Vagina (tissue), 2 donors: ENCODE measurements around the gene ZBTB45. TPM values are rescaled to one million over a fixed set of nuclear protein-coding genes. Genes with fewer than 3 reads are reported as not detected.

Experiments
- DNase-seq, 2 donors: peaks; one replicate each; pipeline ENCODE4 v3.0.0-alpha.2; 2017; ENCODE audit errors: extremely low spot score in 2 of 2
- H3K27ac ChIP-seq: fragments of 200-600 bp; sonication (generic); one replicate; pipeline ENCODE4 v1.5.1; 2019
- H3K27me3 ChIP-seq: fragments of 200-600 bp; sonication (generic); one replicate; pipeline ENCODE4 v1.5.1; 2019
- H3K36me3 ChIP-seq, 2 donors: fragments of 200-600 bp; sonication (generic); one replicate each; pipeline ENCODE4 v1.5.1; 2017 to 2019
- H3K4me1 ChIP-seq: fragments of 200-600 bp; sonication (generic); one replicate; pipeline ENCODE4 v1.5.1; 2019
- H3K4me3 ChIP-seq, 2 donors: fragments of 200-600 bp; sonication (generic); 1 replicate in 1 of 2; 2 replicates in 1 of 2; pipeline ENCODE4 v1.5.1; 2016 to 2019
- H3K9me3 ChIP-seq: fragments of 200-600 bp; sonication (generic); one replicate; pipeline ENCODE4 v1.5.1; 2019
- CTCF ChIP-seq, 3 experiments: fragments of 450-650 bp in 2 of 3; fragments of 200-600 bp in 1 of 3; sonication (generic) in 1 of 3; IDR thresholded peaks; one replicate each; pipeline ENCODE4 v1.5.1; 2017 to 2019; ENCODE audit warnings: antibody characterized with exemption in 3 of 3, mild to moderate bottlenecking in 2 of 3, moderate library complexity in 2 of 3
- POLR2A ChIP-seq, 2 donors: fragments of 450-650 bp; IDR thresholded peaks; one replicate each; pipeline ENCODE4 v1.6.1; 2017; ENCODE audit warnings: antibody characterized with exemption in 2 of 2, mild to moderate bottlenecking in 2 of 2, moderate library complexity in 2 of 2
- POLR2AphosphoS5 ChIP-seq, 2 donors: sonication (generic); formaldehyde crosslinking; IDR thresholded peaks; one replicate each; pipeline ENCODE4 v1.9.0; 2017; ENCODE audit warnings: antibody characterized with exemption in 2 of 2, mild to moderate bottlenecking in 2 of 2, low read depth in 1 of 2; ENCODE audit not compliant: insufficient read depth in 1 of 2
- intact Hi-C: fragments of 100-400 bp; cut with DNase I; formaldehyde crosslinking; loops from one replicate; pipeline ENCODE4 v1.15.1; 2023
- total RNA-seq: library from RNA; depleted of rRNA; stranded (reverse); fragments of >200 nt; gene quantifications from one replicate; pipeline ENCODE4 v1.2.3, GENCODE V29; 2016

Gene ZBTB45
- total RNA-seq, 1 donor from 2014 or later: 14.0 TPM

GRCh38 chr19:58475714-58476497 lies 43.7 kb downstream of the ZBTB45 start, which contains the start of gene ZNF446:
TSS of gene ZNF446 (plus strand) at chr19:58476352. CDS start at chr19:58477219, 867 bp downstream.
- peak in 1 of 2 donors; percentile 22 for TF ChIP-seq POLR2A (IDR thresholded peaks at IDR 0.05)
- no peak for TF ChIP-seq CTCF (IDR thresholded peaks at IDR 0.05)
- peak; percentile 91 to 93 for TF ChIP-seq POLR2AphosphoS5 (IDR thresholded peaks at IDR 0.05; ENCODE audit: insufficient read depth in 1 of 2, low read depth in 1 of 2)
- peak within 1 kb of the TSS; percentile 63 to 76 for H3K4me3 ChIP-seq
- peak; percentile 97 to 98 for DNase-seq
- H3K27me3 ChIP-seq: no peaks in the 10 kb centered on the region
- H3K4me1 ChIP-seq: peaks cover 20% of the 10 kb centered on the region
- no peaks in the 10 kb centered on the region for H3K9me3 ChIP-seq
- peaks cover 0 to 12% of the 10 kb centered on the region in 2 donors for H3K36me3 ChIP-seq
- peak within 1 kb of the TSS; percentile 75 for H3K27ac ChIP-seq
- intact Hi-C loops: no loop called here

DNA sequence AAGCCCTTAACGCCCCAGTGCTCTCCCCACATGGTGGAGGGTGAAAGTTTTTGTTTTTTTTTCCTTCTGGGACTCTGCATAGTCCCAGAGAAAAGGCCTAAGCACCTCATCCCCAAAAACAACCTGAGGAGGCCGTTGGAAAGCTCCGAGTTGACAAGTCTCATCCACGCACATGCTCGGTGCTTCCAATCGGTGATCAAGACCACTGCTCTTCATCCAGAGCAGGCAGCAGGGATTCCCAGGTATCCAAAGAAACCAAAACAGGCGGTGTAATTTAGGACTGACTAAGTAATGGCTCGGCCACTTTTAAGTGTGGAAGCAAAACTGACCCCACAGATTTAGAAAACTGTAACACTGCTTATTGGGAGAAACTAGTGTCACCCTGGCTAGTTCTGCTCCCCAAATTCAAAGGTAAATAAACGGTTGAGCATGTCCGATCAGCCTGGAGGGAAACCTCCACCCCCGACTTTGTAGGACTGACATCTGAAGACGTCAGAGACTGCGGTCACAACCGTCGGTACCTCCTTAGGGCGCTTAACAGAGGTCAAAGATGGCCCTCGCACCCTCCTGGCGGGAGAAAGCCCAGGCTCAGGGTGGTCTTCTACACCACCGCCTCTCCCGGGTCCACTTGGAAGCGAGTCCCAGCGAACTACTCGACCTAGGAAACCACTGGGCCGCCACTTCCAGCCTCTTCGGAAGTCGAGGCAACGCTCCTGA lies 44.5 kb downstream of the ZBTB45 start:
- peaks cover 20% of the 10 kb centered on the region for H3K4me1 ChIP-seq
- TF ChIP-seq POLR2A (IDR thresholded peaks at IDR 0.05): no peak
- no peak for TF ChIP-seq CTCF (IDR thresholded peaks at IDR 0.05)
- TF ChIP-seq POLR2AphosphoS5 (IDR thresholded peaks at IDR 0.05; ENCODE audit: insufficient read depth in 1 of 2, low read depth in 1 of 2): no peak
- H3K27me3 ChIP-seq: no peaks in the 10 kb centered on the region
- intact Hi-C loops: no loop called here
- no peaks in the 10 kb centered on the region for H3K9me3 ChIP-seq
- peak overlapping the region; percentile 63 to 76 for H3K4me3 ChIP-seq
- H3K27ac ChIP-seq: peak overlapping the region; percentile 75
- peak; percentile 86 to 94 for DNase-seq
- H3K36me3 ChIP-seq: peaks cover 0 to 19% of the 10 kb centered on the region in 2 donors

- Histone ChIP-seq H3K4me1 (peaks cover 20% of the 10 kb centered on the region), H3K27me3 (no peaks in the 10 kb centered on the region), H3K27ac (no peak overlapping the region), H3K9me3 (no peaks in the 10 kb centered on the region), H3K4me3 (no peak overlapping the region), H3K36me3 (peaks cover 0 to 26% of the 10 kb centered on the region in 2 donors)
- intact Hi-C loops: no loop called here
- no peak for TF ChIP-seq POLR2A (IDR thresholded peaks at IDR 0.05)
- no peak for TF ChIP-seq POLR2AphosphoS5 (IDR thresholded peaks at IDR 0.05; ENCODE audit: insufficient read depth in 1 of 2, low read depth in 1 of 2)
- no peak for TF ChIP-seq CTCF (IDR thresholded peaks at IDR 0.05)
- DNase-seq: no peak
Measured at GRCh38 chr19:58474291-58474996, 45.2 kb downstream of the ZBTB45 start.

DNA sequence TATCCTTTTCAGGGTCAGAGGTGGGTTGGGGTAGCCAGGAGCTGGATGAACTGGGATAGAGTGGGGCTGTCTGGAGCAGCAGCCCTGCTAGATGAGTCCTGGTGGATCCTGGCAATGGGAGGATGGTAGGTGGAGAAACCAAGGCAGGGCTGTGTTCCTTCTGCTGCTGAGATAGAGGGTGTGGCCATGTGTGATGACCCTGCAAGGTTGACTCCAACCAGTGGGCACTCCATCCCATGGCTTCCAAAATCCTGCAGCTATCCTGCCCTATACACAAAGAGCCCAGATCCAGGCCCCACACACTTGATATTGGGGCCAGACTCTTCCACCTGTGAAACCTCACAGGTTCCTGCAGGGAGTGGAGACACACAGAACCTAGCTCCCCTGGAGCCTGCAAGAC lies 45.8 kb downstream of the ZBTB45 start:
- DNase-seq: no peak
- no peak for TF ChIP-seq POLR2A (IDR thresholded peaks at IDR 0.05)
- TF ChIP-seq CTCF (IDR thresholded peaks at IDR 0.05): no peak
- no peak for TF ChIP-seq POLR2AphosphoS5 (IDR thresholded peaks at IDR 0.05; ENCODE audit: insufficient read depth in 1 of 2, low read depth in 1 of 2)
- H3K36me3 ChIP-seq: peaks cover 0 to 30% of the 10 kb centered on the region in 2 donors
- no peak overlapping the region for H3K27ac ChIP-seq
- no peaks in the 10 kb centered on the region for H3K9me3 ChIP-seq
- H3K4me3 ChIP-seq: no peak overlapping the region
- intact Hi-C loops: no loop called here
- H3K27me3 ChIP-seq: no peaks in the 10 kb centered on the region
- peaks cover 26% of the 10 kb centered on the region for H3K4me1 ChIP-seq
